Measurements from ENCODE around the gene PAGR1. TPM values are rescaled to one million over a fixed set of nuclear protein-coding genes. Genes with fewer than 3 reads are reported as not detected.

Gene PAGR1
- total RNA-seq, 1 donor from 2014 or later = 13.7 TPM

DNA sequence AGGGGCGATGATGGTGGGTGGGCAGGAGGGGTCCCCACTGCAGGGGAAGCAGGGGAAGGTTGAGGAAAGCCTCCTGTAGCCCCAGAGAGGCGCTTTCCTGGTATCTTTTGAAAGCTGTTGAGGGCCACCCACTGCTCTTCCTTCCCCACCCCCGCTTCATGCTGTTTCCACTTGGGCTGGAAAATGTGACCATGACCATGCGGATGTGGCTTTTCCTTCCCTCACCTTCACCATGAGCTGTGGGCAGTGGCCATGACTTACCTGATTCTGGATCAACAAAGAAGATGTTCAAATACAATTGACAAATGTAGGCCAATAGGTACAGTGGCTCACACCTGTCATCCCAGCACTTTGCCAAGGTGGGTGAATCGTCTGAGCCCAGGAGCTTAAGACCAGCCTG lies 18.1 kb downstream of the PAGR1 start:
- no peak for DNase-seq (ENCODE audit: low spot score)

DNA sequence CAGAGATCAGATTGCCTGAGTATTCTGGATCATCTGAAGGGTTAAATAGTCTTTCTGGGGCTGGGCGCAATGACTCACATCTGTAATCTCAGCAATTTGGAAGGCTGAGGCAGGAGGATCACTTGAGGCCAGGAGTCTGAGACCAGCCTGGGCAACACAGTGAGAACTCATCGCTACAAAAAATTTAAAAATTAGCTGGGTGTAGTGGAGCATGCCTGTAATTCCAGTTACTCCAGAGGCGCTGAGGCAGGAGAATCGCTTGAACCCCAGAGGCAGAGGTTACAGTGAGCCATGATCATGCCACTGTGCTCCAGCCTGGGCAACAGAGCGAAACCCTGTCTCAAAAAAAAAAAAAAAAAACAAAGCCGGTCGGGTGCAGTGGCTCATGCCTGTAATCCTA lies 20.0 kb downstream of the PAGR1 start:
- no peak for DNase-seq (ENCODE audit: low spot score)

DNA sequence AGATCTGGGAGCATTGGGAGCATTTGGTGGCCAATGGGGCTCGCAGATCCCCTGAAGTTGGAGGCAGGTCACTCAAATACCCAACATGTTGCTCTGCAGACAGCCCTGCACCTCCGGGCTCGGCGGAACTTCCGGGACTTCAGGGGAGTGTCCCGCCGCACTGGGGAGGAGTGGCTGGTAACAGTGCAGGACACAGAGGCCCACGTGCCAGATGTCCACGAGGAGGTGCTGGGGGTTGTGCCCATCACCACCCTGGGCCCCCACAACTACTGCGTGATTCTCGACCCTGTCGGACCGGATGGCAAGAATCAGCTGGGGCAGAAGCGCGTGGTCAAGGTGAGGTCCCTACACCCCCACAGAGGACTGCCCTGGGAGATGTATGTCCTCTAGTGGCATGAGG lies 20.7 kb downstream of the PAGR1 start:
- DNase-seq (ENCODE audit: low spot score) = no peak

GRCh38 chr16:29837841-29838240 lies 21.9 kb downstream of the PAGR1 start:
- DNase-seq (ENCODE audit: low spot score) = peak; percentile 58

- DNase-seq (ENCODE audit: low spot score) = peak; percentile 25
Measured at GRCh38 chr16:29839822-29840221, 23.9 kb downstream of the PAGR1 start.

GRCh38 chr16:29840240-29840639 lies 24.3 kb downstream of the PAGR1 start:
- DNase-seq (ENCODE audit: low spot score) = no peak

- no peak for DNase-seq (ENCODE audit: low spot score)
Measured at GRCh38 chr16:29841631-29842030, 25.7 kb downstream of the PAGR1 start.

GRCh38 chr16:29842732-29843346 lies 26.9 kb downstream of the PAGR1 start:
- DNase-seq (ENCODE audit: low spot score) = no peak

GRCh38 chr16:29843931-29844330 lies 28.0 kb downstream of the PAGR1 start:
- no peak for DNase-seq (ENCODE audit: low spot score)

DNA sequence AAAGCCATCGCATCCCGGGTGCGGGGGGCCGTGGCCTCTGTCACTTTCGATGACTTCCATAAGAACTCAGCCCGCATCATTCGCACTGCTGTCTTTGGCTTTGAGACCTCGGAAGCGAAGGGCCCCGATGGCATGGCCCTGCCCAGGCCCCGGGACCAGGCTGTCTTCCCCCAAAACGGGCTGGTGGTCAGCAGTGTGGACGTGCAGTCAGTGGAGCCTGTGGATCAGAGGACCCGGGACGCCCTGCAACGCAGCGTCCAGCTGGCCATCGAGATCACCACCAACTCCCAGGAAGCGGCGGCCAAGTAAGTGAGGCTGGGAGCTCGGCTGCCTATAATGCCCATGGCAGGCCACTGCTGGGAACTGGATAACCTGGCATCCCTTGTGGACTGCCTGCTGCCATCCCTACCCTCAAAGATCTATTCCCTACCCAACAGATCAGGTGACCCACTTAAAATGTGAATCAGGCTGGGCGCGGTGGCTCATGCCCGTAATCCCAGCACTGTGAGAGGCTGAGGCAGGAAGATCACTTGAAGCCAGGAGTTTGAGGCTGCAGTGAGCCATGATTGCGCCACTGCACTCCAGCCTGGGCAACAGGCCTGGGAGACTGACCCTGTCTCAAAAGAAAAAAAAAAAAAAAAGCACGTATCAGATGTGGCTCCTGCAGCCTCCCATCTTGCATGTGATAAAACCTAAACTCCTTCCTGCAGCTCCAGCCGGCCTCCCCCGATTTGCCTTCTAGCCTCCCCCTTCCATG lies 28.8 kb downstream of the PAGR1 start:
- peak; percentile 40 for DNase-seq (ENCODE audit: low spot score)

DNA sequence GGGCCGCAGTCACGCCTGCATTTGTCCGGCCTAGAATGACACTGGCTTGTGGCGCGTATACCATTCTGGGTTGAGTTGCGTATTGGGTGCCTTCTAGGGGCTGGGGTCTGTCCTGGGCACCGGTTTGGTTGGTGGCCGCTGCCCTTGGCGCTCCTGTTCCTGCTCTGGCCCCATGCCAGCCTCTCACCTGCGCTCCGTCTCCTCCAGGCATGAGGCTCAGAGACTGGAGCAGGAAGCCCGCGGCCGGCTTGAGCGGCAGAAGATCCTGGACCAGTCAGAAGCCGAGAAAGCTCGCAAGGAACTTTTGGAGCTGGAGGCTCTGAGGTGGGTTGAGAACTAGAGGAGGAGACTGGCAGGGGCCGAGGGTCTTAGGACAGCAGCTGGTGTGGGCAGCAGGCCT lies 29.7 kb downstream of the PAGR1 start:
- DNase-seq (ENCODE audit: low spot score) = no peak

DNA sequence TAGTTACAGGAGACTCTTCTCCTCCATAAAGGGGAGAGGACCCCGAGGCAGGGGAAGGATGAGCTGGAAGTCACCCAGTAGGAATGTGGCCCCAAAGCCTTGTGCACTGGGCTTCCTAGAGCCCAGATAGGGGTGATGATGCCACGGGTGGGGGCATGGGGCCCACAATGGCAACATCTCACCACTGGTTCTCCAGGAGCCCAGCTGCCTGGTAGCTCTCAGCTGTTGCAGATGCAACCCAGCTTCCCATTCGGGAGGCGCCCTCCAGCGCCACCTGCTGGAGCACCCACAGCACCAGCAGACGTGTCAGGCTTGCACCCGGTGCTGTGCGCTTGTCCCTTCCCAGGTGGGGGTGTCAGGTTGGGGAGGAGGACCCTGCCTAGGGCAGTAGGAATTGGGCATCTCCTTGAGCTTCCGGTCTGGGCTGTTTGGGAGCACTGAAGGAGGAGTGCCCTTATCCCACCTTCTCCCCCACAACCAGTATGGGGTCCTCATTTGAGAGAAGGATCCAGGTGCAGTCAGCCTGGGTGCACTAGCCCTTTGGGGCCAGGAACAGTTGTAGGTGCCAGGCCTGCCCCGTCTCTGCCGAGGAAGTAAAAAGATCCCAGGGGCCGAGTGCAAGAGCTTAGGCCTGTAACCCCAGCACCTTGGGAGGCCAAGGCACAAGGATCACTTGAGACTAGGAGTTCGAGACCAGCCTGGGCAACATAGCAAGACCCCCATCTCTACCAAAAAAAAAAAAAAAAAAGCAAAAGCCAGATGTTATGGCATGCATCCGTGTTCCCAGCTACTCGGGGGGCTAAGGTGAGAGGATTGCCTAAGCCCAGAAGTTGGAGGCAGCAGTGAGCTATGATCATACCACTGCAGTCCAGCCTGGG lies 32.7 kb downstream of the PAGR1 start:
- peak; percentile 42 for DNase-seq (ENCODE audit: low spot score)

- peak; percentile 47 for DNase-seq (ENCODE audit: low spot score)
Measured at GRCh38 chr16:29849505-29849904, 33.6 kb downstream of the PAGR1 start.

GRCh38 chr16:29850998-29851397 lies 35.0 kb downstream of the PAGR1 start:
- no peak for DNase-seq (ENCODE audit: low spot score)

DNA sequence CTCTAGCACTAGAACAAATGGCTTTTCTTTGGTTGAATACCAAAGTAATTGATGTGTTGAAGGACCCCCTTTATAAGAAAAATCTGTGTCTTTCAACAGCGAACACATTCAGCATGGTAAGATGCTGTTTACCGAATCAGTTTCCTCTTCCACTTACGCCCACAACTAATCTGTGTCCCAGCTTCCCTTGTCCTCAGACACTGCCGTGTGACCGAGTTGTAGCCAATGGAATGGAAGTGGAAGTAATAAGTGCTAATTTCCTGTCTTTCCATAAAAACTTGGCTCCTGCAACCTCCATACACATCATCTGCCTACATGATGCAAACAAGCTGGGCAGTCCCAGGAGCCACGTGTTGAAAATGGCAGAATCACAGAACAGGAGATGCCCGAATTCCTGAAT lies 36.7 kb downstream of the PAGR1 start:
- DNase-seq (ENCODE audit: low spot score) = no peak

DNA sequence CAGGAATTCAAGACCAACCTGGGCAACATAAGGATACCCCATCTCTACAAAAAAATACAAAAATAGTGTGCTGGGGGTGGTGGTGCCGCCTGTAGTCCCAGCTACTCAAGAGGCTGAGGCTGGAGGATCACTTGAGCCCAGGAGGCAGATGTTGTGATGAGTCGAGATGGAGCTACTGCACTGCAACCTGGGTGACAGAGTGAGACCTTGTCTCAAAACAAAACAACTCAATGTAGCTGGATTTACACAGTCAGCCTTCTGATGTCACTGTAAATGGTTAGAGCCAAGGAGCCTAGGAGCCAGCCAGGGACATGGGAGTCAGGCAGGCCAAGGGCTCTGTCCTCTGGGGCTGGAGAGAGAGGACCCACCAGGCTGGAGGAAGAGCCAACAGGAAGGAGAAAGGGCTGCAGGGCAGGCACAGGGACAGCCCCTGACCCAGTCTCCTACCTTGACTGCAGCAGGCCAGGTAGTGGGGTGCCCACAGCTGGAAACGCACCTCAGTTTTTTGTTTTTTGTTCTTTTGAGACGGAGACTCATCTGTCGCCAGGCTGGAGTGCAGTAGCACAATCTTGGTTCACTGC lies 38.7 kb downstream of the PAGR1 start:
- no peak for DNase-seq (ENCODE audit: low spot score)

DNA sequence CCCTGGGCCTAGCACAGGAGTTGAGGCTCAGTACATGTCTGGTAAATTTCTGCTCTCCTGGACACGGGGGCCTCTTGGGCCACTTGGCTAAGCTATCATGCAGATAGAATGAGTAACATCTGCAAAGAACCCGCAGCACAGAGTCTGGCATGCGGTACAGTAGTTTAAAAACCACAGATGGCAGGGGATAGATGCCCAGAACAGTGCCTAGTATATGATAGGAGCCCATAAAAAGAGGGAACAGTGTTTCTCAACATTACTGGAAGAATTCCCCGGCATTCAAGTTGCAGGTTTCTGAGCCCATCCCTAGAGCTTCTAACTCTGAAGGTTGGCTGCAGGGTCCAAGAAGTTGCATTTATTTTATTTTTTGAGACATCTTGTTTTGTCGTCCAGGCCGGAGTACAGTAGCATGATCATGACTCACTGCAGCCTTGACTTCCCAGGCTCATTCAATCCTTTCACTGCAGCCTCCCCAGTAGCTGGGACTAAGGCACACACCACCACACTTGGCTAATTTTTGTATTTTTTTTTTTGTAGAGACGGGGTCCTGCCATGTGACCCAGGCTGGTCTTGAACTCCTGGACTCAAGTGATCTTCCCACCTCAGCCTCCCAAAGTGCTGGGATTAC lies 41.3 kb downstream of the PAGR1 start:
- peak; percentile 25 for DNase-seq (ENCODE audit: low spot score)

- DNase-seq (ENCODE audit: low spot score) = no peak
Measured at GRCh38 chr16:29858149-29858849, 42.3 kb downstream of the PAGR1 start.

DNA sequence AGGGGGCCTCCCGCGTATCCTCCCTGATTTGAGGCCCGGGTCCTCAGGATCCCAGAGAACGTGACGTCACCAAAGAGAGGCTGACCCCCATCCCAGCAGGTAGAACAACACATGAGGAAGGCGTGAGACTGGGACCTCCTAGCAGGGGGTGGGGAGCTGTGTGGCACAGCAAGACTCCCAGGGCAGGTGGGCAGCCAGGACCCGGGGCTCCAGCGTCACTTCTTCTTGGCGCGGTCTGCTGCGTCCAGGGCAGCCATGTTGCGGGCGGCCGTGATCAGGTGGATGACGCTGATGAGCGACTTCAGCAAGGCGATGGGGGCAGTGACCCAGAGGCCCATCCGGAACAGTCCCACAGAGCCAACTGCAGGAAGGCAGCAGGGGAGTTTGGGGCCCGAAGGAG lies 43.0 kb downstream of the PAGR1 start:
- no peak for DNase-seq (ENCODE audit: low spot score)

DNA sequence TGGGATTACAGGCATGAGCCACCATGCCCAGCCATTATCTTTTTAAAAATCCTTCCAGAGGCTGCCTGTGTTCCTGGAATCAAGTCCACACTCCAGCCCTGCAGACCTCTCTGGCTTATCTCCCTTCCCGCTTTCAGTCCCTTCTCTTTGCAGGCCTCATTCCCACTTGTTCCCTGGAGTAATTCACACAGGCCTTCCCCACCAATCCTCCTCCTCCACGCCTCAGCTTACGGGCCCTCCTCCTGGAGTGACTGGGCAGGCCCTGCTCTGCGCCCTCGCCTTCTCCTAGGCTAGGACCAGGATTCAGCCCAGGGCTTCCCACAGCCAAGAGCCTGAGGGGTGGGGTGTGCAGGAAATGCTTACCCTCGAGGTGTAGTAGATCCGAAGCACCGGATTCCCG lies 44.3 kb downstream of the PAGR1 start:
- DNase-seq (ENCODE audit: low spot score) = no peak

DNA sequence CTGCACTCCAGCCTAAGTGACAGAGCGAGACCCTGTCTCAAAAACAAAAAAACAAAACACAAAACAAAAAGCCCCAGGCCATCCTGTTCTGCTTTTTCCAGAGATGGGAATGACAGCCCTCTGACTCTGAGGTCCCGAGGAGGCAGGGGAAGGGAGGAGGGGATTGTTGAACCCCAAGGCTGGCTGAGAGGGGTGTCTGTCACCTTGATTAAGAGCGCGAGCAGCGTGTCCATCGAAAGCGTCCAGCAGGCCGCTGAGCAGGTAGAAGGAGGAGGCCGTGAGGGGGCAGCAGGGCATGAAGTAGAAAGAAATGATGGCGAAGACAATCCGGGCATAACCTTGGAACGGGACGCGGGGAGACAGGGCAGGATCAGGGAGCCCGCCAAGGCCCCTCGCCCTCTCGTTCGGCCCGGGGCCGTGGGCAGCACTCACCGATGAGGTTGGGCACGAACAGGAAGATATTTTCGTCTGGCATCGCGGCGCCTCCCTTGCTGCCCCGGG lies 46.5 kb downstream of the PAGR1 start:
- DNase-seq (ENCODE audit: low spot score) = peak; percentile 27
